Raji (cell line): Measurements from ENCODE around the gene TCEANC2.

Source experiments
- POLR2A ChIP-seq: IDR thresholded peaks from 2 replicates; pipeline ENCODE4 v1.6.1; 2011; ENCODE audit warnings: low read depth, low read length, control low read depth; ENCODE audit not compliant: insufficient read depth

The TCEANC2 gene

GRCh38 chr1:54131419-54131818, 78.0 kb downstream of the TCEANC2 start:
- no peak for TF ChIP-seq POLR2A

DNA sequence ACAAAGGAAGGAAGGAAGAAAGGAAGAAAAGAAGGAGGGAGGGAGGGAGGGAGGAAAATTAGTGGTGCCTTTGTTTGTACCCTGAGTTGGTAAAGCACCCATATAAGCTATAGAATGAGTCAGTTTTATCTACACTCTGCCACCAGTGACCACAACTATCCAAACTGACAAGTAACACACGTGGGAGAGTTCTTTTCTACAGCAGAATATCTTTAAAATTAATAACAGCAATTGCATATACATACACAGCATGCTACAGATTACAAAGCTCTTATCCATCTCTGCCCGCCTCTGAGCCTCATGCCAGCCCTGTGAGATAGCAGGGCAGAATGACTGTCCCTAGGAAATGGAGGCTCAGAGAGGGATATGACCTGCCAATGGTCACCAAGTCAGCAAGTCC, 79.1 kb downstream of the TCEANC2 start:
- no peak for TF ChIP-seq POLR2A

DNA sequence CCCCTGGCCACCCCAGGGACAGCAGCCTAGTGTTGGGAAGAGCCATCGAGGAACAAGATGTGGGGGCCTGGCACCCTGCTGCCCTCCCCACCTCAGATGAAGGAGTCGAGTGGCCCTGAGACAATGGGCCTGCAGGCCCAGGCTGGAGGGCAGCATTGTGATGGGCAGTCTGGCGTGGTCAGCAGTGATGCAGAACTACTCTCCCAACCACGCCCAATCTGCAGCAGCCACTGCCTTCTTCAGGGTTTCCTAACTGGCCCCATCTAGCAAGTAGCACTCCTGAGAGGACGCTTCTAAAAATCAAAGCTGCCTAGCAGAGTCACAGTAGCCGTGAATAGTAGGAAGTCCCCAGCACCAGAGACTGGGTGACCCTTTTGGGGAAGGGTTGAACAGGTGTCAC, 80.9 kb downstream of the TCEANC2 start:
- no peak for TF ChIP-seq POLR2A

DNA sequence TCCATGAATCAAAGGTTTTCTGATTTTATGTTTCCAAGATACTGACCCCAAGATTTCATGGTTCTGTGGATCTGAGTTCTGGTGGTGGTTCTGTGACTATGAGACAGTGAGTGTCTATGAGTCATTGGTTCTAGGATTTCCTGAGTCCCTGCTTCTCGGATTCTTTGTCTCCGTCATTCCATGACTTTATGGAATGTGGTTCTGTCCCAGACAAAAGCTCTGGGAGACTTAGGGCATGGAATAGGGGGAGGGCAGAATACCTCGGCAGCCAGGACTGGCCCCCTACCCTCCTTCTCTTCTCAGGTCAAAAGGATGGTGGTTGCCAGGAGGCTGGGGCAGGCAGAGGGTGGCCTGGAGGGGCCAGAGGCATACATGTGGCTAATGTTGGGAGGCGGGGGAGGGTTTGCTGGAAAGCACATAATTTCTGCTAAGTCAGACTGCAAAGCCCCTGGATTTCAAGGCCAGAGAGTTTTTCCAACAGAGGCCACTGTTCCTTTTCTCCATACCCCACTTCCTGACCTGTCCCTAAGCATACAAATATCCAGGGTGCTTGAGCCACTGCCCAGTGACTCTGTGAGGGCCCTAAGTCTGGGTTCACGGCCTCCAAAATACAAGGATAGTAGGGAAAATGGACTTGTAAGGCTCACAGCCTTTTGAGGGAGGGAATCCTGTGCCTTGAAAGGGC, 82.2 kb downstream of the TCEANC2 start:
- TF ChIP-seq POLR2A: no peak

- TF ChIP-seq POLR2A: no peak
These were observed 83.0 kb downstream of the TCEANC2 start for GRCh38 chr1:54136269-54136896.

DNA sequence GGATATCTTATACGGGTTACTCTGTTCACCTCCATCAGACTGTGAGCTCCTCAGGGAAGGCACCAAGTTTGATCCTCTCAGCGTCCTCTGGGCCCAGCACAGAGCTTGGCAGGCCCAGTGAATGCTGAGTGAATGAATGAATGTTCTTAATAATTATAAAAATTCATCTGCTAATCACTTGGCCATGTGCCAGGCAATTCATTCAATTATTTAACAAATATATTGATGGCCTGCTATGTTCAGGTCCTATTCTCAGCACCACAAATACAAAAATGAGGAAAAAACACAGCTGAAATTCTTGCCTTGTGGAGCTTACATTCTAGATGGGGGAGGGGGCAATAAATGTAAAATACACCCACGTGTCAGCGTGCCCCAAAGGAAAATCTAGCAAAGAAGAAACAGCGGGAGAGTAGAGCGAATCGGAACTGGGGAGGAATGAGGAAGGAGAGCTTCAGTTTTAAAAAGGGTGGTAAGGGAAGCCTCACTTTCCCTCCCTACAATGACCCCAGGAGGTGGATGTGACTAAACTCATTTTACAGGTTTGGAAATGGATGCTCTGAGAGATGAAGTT, 83.6 kb downstream of the TCEANC2 start:
- TF ChIP-seq POLR2A: no peak

DNA sequence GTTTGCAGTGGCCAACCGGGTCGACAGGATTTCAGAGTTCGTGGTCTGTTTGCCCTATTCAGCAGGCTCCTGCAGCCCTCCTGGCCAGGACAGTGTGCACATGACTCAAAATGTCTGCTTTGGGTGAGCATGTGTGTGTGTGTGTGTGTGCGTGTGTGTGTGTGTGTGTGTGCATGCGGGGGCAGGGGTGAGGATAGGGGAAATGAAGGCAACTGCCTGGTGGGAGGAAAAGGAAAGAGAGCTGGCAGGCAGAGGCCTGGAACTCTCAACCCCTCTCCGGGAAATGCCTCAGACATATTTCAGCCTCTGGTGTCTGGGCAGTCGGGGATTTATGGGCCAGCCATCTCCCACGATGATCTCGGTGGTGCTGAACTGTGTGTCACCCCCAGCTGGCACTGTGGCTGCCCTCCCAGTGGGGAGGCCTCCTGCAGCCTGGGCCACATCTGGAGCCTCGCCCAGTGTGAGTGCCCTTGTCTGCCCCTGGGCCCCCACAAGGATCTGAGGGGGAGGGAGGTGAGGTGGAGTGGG, 84.2 kb downstream of the TCEANC2 start:
- no peak for TF ChIP-seq POLR2A

DNA sequence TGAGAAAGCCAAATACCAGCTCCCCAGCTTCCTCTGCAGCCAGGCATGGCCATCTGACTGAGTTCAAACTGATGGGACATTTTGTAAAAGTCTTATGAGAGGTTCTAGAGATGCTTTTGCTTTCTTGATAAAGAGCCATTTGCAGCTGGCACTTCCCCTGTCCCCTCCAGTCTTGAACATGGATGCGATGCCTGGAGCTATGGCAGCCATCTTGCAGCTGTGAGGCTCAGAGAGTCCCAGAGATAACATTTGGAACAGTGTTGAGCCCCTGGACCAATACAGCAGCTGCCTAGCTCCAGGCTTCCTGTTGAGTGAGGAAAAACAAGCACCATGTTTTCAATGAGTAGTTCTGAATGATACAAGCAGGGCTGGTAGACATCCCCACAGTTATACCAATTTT, 85.6 kb downstream of the TCEANC2 start:
- TF ChIP-seq POLR2A: no peak

- TF ChIP-seq POLR2A: no peak
These were observed 86.3 kb downstream of the TCEANC2 start for GRCh38 chr1:54139711-54140110.

- TF ChIP-seq POLR2A: no peak
These were observed 88.9 kb downstream of the TCEANC2 start for GRCh38 chr1:54142146-54142900.

DNA sequence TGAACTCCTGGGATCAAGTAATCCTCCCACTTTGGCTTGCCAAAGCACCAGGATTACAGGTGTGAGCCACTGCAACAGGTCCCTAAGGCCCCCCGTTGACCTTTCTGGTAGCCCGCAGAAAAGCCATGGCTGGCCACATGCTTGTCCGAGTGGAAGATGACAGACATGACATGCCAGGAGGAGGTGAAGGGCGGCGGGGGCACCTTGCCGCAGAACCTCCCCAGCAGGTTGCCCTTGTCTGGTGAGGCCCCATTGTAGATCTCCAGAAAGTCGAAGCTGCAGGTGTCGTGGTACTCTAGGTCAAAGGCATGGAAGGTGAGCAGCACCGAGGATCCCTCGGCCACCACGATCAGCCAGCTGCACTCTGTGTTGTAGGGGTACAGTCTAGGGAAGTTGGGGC, 91.0 kb downstream of the TCEANC2 start:
- no peak for TF ChIP-seq POLR2A

DNA sequence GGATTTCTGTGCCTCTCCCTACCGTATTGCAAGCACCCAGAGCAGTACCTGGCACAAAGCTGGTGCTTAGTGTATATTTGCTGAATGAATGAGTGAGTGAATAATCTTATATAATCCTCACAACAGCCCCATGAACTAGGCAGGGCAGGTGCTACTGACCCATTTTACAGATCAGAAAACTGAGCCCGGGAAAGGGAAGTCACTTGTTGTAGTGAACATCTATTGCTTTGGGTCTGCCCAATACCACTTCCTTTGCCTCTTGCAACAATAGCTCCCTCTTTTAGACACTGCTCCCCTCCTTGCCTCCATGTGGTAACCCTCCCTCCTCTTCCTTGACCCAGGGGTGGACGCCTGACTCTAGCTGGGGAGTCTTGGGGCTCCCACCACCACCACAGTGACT, 96.3 kb downstream of the TCEANC2 start:
- TF ChIP-seq POLR2A: no peak

DNA sequence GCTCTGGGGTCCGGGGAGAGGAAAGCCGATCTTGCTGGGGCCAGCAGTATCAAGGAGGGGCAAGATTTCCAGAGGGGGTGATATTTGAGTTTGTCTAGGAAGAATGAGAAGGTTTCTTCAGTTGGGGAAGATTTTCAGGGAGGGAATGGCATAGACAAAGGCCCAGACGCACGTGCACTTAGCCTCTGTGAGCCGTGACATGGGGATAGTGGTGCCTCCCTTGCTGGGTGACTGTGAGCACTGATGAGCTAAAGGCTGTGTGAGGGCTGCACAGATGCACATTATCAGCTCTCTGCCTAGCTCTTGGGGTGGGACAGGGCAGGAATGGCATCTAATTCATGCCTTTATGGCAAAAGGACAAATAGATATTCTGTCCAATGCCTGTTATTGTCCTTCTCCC, 97.6 kb downstream of the TCEANC2 start:
- TF ChIP-seq POLR2A: no peak

- TF ChIP-seq POLR2A: no peak
These were observed 99.3 kb downstream of the TCEANC2 start, which contains the start of gene CDCP2 for GRCh38 chr1:54152696-54153095. TSS of gene CDCP2 (minus strand) at chr1:54153000. CDS start at chr1:54152922, 78 bp downstream.
